ENCODE data around the gene ETV6. TPM values are rescaled to one million over a fixed set of nuclear protein-coding genes. Genes with fewer than 3 reads are reported as not detected.

The ETV6 gene
- total RNA-seq, 2 donors from 2014 or later: 102 to 110 TPM

DNA sequence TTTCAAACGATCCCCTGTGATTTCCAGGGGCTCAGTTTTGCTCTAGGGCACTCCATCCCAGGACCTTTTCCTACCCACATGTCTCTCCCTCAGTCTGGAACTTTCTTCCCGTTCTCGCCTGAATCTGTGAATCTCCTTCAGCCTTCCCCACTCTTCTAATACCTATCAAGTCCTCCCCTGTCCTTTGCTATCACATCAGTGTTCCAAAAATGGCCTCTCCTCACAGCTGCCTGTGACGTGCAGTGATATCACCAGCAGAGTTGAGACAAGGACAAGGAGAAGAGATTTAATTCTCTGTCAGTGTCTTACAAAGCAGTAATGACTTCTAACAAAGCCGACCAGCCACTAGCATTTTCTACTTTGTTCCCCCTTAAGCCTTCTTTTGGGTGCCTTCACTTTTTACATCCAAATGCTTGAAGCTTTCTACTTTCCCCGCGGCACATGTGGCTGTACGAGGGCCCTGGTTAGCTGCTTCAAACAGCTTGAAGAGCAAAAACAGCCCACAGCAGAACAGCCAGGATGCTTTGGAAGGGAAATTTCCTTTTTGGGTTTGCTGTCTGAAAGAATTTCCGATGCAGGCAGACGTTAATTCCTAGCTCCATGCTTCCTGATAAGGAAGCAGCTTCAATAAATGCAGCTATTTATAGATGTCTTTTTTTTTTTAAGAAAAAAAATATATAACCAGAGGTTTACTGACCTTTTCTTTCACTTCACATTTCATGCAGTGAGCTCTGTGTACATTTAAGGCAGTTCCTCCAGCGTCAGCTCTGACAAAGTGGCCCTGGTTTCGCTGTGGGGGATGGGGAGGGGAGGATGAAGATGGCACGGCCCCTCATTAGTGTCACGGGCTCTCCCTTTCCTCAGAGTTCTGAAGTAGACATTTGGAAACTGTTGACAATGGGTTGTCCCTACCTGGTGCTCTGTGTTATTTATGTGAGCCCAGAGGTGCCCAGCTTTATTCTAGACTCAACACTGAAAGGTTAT lies 109.3 kb downstream of the ETV6 start:
- Mint-ChIP-seq H3K9me3 (no peaks in the 10 kb centered on the region), H3K4me3 (peak overlapping the region in 1 of 2 donors; percentile 9), H3K36me3 (ENCODE audit: insufficient read depth in 2 of 2) (peaks cover 0 to 17% of the 10 kb centered on the region in 2 donors), H3K4me1 (ENCODE audit: low read depth) (peaks cover 66% of the 10 kb centered on the region), H3K27me3 (ENCODE audit: low read depth) (no peaks in the 10 kb centered on the region), H3K27ac (no peak overlapping the region)
- no peak for ATAC-seq (replicated peaks in 1 of 2)
- no peak for DNase-seq

- Mint-ChIP-seq H3K27ac (no peak overlapping the region), H3K4me3 (no peak overlapping the region), H3K4me1 (ENCODE audit: low read depth) (peaks cover 73% of the 10 kb centered on the region), H3K9me3 (no peaks in the 10 kb centered on the region), H3K27me3 (ENCODE audit: low read depth) (no peaks in the 10 kb centered on the region), H3K36me3 (ENCODE audit: insufficient read depth in 2 of 2) (peaks cover 0 to 20% of the 10 kb centered on the region in 2 donors)
- ATAC-seq (replicated peaks in 1 of 2): no peak
- DNase-seq: no peak
These were observed 110.0 kb downstream of the ETV6 start for GRCh38 chr12:11759494-11759878.

- DNase-seq (no peak), ATAC-seq (replicated peaks in 1 of 2) (no peak)
- Mint-ChIP-seq H3K27me3 (ENCODE audit: low read depth) (no peaks in the 10 kb centered on the region), H3K4me3 (no peak overlapping the region), H3K27ac (no peak overlapping the region), H3K9me3 (no peaks in the 10 kb centered on the region), H3K4me1 (ENCODE audit: low read depth) (peaks cover 77% of the 10 kb centered on the region), H3K36me3 (ENCODE audit: insufficient read depth in 2 of 2) (peaks cover 0 to 20% of the 10 kb centered on the region in 2 donors)
These were observed 110.4 kb downstream of the ETV6 start for GRCh38 chr12:11759899-11760298.

DNA sequence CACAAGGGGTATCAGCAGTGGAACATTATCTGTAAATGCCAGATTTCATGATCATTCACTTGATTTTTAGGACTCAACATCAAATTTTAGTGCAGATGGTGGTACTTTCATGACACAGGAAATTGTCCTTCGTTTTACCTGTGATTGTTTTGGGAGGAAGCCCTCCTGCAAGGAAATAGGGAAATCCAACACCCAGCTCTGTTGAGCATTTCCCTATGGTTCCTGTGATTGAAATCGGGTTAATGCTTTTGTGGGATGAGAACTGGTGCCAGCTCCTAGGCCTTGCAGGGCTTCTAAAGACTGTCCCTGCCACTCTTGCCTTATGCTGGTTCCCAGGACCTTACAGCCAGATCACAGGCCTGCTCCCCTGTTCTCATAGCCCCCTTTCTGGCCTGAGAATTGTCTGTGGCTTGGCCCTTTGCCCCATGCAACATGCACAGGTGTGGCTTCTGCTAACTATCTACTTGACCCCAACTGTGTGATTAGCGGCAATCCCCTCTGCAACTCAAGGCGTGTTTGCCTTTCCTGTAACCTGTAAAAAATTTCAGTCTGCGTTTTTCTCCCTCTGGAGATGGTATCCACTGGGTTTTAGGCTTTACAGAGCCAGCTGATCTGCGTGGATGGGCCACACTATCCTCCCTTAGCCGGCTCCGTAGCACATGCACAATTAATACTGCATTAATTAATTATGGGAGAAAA lies 112.5 kb downstream of the ETV6 start:
- DNase-seq: no peak
- no peak for ATAC-seq (replicated peaks in 1 of 2)
- Mint-ChIP-seq H3K9me3 (no peaks in the 10 kb centered on the region), H3K27me3 (ENCODE audit: low read depth) (no peaks in the 10 kb centered on the region), H3K36me3 (ENCODE audit: insufficient read depth in 2 of 2) (peaks cover 0 to 17% of the 10 kb centered on the region in 2 donors), H3K4me1 (ENCODE audit: low read depth) (peaks cover 92% of the 10 kb centered on the region), H3K27ac (no peak overlapping the region), H3K4me3 (peak overlapping the region; percentile 29 to 55)

- peak; percentile 23 to 38 for ATAC-seq (replicated peaks in 1 of 2)
- DNase-seq: peak in 1 of 2 donors; percentile 20
- H3K4me3 Mint-ChIP-seq: peak overlapping the region; percentile 55 to 60
- no peak overlapping the region for H3K27ac Mint-ChIP-seq
- no peaks in the 10 kb centered on the region for H3K9me3 Mint-ChIP-seq
- peaks cover 97% of the 10 kb centered on the region for H3K4me1 Mint-ChIP-seq (ENCODE audit: low read depth)
- H3K36me3 Mint-ChIP-seq (ENCODE audit: insufficient read depth in 2 of 2): peaks cover 0 to 21% of the 10 kb centered on the region in 2 donors
- no peaks in the 10 kb centered on the region for H3K27me3 Mint-ChIP-seq (ENCODE audit: low read depth)
These were observed 113.4 kb downstream of the ETV6 start for GRCh38 chr12:11762723-11763326.

DNA sequence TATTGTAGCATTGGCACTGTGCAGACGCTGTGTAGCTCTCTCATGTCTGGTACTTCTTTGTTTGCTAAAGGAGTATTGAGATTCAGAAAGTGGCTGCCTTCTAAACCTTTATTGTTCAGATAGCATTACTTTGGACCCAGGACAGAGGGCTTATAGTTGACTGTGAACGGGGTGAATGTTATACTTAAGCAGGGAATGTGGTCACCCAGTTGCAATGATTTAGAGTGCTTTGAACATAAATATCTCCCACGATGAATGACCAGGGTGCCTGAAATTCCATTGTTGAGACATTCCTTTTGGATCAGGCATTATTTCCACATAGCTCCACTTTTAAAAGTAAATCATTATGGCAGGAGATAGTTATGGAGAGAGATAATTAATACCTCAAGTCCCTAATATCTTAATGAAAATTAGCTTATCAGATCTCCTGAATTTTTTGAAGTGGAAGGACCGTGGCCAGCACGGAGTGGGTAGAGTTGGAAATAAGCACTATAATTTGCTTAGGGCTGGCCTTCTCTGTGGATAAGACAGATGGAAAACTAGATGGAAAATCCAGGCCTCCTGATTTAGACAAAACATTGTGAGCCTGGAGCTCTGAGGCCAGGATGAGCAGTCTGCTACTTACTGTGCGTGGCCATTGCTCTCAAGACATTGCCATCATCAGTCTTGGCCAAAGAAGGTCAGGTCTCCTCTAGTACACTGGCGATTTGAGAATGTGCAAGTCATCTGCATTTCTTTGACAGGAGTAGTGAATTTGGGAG lies 114.5 kb downstream of the ETV6 start:
- Mint-ChIP-seq H3K27me3 (ENCODE audit: low read depth) (no peaks in the 10 kb centered on the region), H3K4me1 (ENCODE audit: low read depth) (peaks cover 98% of the 10 kb centered on the region), H3K27ac (no peak overlapping the region), H3K36me3 (ENCODE audit: insufficient read depth in 2 of 2) (peaks cover 0 to 21% of the 10 kb centered on the region in 2 donors), H3K4me3 (peak overlapping the region; percentile 21 to 55), H3K9me3 (no peaks in the 10 kb centered on the region)
- ATAC-seq (replicated peaks in 1 of 2): no peak
- no peak for DNase-seq

DNA sequence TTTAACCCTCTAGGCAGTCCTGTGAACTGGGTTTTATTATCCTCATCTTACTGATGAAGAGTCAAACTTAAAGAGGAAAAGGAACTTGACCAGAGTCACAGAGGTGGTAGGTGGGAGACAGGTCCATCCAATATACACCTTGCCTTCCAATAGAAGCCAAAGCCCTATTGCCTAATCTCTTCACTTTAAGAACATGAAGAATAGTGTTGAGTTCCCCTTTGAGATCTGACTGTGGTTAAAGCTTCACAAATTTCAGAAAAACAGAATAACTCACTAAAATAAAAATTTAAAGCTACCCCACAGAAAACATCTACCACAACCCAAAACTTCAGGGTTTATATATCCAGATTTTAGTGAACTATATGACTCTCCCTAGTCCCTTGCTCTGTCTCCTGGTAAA lies 115.4 kb downstream of the ETV6 start:
- ATAC-seq (replicated peaks in 1 of 2) (no peak), DNase-seq (no peak)
- Mint-ChIP-seq H3K27ac (peak overlapping the region; percentile 56), H3K4me3 (peak overlapping the region; percentile 65 to 69), H3K27me3 (ENCODE audit: low read depth) (no peaks in the 10 kb centered on the region), H3K4me1 (ENCODE audit: low read depth) (peaks cover 99% of the 10 kb centered on the region), H3K36me3 (ENCODE audit: insufficient read depth in 2 of 2) (peaks cover 0 to 21% of the 10 kb centered on the region in 2 donors), H3K9me3 (no peaks in the 10 kb centered on the region)

DNA sequence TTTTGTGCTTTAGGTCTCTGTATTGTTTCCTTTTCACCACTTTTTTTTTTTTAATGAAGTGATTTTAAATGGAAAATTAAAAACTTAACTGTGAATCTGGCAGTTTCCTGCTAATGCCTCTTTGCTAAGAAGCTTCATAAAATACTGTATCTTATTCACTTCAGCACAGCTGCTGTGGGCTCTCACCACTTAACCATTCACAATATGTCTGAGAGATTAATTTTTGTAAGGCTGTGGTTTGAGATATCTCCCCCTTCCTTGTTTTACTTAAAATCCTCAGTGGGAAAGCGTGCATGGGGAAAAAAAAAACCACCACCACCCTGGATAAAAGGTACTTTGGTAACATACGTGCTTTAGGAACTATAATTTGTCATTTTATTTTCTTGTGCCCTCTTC lies 115.9 kb downstream of the ETV6 start:
- H3K4me1 Mint-ChIP-seq (ENCODE audit: low read depth): peaks cover 99% of the 10 kb centered on the region
- H3K27ac Mint-ChIP-seq: peak overlapping the region; percentile 56
- H3K27me3 Mint-ChIP-seq (ENCODE audit: low read depth): no peaks in the 10 kb centered on the region
- ATAC-seq (replicated peaks in 1 of 2) (peak; percentile 62 to 64), DNase-seq (no peak)
- peak overlapping the region; percentile 65 to 69 for H3K4me3 Mint-ChIP-seq
- peaks cover 0 to 17% of the 10 kb centered on the region in 2 donors for H3K36me3 Mint-ChIP-seq (ENCODE audit: insufficient read depth in 2 of 2)
- no peaks in the 10 kb centered on the region for H3K9me3 Mint-ChIP-seq

GRCh38 chr12:11765817-11766794 lies 116.6 kb downstream of the ETV6 start:
- Mint-ChIP-seq H3K4me3 (peak overlapping the region; percentile 65 to 69), H3K9me3 (no peaks in the 10 kb centered on the region), H3K27ac (peak overlapping the region; percentile 71), H3K27me3 (ENCODE audit: low read depth) (no peaks in the 10 kb centered on the region), H3K36me3 (ENCODE audit: insufficient read depth in 2 of 2) (peaks cover 0 to 18% of the 10 kb centered on the region in 2 donors), H3K4me1 (ENCODE audit: low read depth) (peaks cover 100% of the 10 kb centered on the region)
- ATAC-seq (replicated peaks in 1 of 2) (peak; percentile 93 to 95), DNase-seq (peak; percentile 72 to 84)

DNA sequence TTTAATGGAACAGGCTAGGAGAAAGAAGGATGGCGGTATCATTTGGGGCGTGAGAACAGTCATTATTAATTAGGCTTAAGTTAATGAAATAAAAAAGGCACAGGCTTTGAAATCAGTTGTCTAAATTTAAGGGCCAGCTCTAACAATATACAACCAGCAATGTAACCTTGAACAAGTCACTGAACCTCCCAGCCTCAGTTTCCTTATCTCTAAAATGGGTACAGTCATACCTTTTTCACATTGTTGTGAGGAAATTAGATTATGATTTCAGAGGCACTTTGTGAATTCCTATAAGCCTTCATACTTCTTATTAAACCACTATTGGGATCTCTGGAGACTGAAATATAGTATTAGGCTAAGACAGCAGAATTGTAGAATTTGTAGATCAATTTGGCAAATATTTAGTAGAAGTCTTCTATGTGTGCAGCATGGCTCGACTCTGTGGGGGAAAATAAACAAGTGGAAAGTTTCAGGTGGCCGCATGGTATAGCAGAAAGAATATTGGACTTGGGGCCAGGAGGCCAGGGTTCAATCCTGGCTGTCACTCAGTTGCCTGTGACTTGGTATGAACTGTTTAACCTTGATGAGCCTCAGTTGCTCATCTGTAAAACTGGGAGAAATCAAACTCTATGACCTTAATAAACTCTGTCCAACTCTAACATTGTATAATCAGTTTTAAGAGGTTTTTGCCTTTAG lies 117.7 kb downstream of the ETV6 start:
- Mint-ChIP-seq H3K27me3 (ENCODE audit: low read depth) (no peaks in the 10 kb centered on the region), H3K36me3 (ENCODE audit: insufficient read depth in 2 of 2) (peaks cover 3 to 18% of the 10 kb centered on the region in 2 donors), H3K4me3 (peak overlapping the region; percentile 65 to 69), H3K9me3 (no peaks in the 10 kb centered on the region), H3K27ac (peak overlapping the region; percentile 71), H3K4me1 (ENCODE audit: low read depth) (peaks cover 100% of the 10 kb centered on the region)
- DNase-seq (no peak), ATAC-seq (replicated peaks in 1 of 2) (no peak)

- Mint-ChIP-seq H3K4me3 (peak overlapping the region in 1 of 2 donors; percentile 65), H3K27me3 (ENCODE audit: low read depth) (no peaks in the 10 kb centered on the region), H3K27ac (peak overlapping the region; percentile 7), H3K4me1 (ENCODE audit: low read depth) (peaks cover 100% of the 10 kb centered on the region), H3K36me3 (ENCODE audit: insufficient read depth in 2 of 2) (peaks cover 3 to 20% of the 10 kb centered on the region in 2 donors), H3K9me3 (no peaks in the 10 kb centered on the region)
- DNase-seq: no peak
- ATAC-seq (replicated peaks in 1 of 2): no peak
These were observed 118.3 kb downstream of the ETV6 start for GRCh38 chr12:11767798-11768197.

Data from activated T-cell treated with anti-CD3 and anti-CD28 coated beads, Interleukin-2, amount 50 U/mL, for 72 hours (primary cell).